ENCODE results near the gene NEIL1.

DNA sequence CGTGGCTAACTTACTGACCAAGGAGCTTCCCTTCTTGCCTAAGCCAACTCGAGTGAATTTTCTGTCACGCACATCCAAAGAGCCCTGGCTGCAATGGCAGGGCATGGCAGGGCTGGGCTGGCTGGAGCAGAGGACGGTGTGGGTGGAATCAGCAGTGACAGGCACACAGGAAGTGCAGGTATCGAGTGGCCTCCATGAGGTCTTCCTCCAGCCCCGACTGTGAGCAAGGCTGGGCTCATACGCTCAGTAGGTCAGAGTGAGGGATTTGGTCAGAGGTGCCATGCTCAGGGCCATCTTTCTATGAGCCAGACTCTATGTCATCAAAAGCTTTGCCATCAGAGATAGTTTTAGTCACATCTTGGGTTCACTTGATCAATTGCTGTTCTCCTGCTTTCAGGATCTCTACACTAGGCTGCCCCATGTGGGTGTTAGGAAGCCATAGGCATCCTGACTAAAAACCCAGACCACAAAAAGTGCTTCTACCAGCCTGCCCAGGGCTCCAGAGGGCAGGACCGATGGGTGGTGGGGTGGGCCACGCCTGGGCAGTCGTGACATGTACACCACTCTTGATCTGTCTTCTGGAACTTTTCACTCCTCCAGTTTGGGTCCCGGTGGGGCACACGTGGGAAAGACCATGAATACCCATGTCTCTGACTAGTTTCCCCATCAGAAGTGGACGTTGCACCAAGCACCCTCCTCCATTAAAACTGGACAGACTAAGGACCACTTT is 33.6 kb upstream of the NEIL1 start:
- no peak for TF ChIP-seq EP300 (IDR thresholded peaks at IDR 0.05; ENCODE audit: borderline replicate concordance in 1 of 2, control insufficient read depth in 1 of 2, low read depth in 2 of 2, low read length in 2 of 2)
- no peak for TF ChIP-seq RAD21 (IDR thresholded peaks at IDR 0.05; ENCODE audit: insufficient read depth, low read depth, low read length)
- TF ChIP-seq, protein P1, sequence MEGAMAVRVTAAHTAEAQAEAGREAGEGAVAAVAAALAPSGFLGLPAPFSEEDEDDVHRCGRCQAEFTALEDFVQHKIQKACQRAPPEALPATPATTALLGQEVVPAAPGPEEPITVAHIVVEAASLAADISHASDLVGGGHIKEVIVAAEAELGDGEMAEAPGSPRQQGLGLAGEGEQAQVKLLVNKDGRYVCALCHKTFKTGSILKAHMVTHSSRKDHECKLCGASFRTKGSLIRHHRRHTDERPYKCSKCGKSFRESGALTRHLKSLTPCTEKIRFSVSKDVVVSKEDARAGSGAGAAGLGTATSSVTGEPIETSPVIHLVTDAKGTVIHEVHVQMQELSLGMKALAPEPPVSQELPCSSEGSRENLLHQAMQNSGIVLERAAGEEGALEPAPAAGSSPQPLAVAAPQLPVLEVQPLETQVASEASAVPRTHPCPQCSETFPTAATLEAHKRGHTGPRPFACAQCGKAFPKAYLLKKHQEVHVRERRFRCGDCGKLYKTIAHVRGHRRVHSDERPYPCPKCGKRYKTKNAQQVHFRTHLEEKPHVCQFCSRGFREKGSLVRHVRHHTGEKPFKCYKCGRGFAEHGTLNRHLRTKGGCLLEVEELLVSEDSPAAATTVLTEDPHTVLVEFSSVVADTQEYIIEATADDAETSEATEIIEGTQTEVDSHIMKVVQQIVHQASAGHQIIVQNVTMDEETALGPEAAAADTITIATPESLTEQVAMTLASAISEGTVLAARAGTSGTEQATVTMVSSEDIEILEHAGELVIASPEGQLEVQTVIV (IDR thresholded peaks at IDR 0.05; ENCODE audit: borderline replicate concordance, partially characterized antibody): no peak
- TF ChIP-seq, protein P2, sequence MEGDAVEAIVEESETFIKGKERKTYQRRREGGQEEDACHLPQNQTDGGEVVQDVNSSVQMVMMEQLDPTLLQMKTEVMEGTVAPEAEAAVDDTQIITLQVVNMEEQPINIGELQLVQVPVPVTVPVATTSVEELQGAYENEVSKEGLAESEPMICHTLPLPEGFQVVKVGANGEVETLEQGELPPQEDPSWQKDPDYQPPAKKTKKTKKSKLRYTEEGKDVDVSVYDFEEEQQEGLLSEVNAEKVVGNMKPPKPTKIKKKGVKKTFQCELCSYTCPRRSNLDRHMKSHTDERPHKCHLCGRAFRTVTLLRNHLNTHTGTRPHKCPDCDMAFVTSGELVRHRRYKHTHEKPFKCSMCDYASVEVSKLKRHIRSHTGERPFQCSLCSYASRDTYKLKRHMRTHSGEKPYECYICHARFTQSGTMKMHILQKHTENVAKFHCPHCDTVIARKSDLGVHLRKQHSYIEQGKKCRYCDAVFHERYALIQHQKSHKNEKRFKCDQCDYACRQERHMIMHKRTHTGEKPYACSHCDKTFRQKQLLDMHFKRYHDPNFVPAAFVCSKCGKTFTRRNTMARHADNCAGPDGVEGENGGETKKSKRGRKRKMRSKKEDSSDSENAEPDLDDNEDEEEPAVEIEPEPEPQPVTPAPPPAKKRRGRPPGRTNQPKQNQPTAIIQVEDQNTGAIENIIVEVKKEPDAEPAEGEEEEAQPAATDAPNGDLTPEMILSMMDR (IDR thresholded peaks at IDR 0.05 in 2 of 3, conservative IDR thresholded peaks at IDR 0.05 in 1 of 3; ENCODE audit: control insufficient read depth in 2 of 3, extremely low read depth in 1 of 3, insufficient read depth in 1 of 3, low read depth in 3 of 3, low read length in 3 of 3): no peak
- TF ChIP-seq NRF1 (conservative IDR thresholded peaks at IDR 0.05; ENCODE audit: low read depth, low read length): no peak
- TF ChIP-seq, protein P3, sequence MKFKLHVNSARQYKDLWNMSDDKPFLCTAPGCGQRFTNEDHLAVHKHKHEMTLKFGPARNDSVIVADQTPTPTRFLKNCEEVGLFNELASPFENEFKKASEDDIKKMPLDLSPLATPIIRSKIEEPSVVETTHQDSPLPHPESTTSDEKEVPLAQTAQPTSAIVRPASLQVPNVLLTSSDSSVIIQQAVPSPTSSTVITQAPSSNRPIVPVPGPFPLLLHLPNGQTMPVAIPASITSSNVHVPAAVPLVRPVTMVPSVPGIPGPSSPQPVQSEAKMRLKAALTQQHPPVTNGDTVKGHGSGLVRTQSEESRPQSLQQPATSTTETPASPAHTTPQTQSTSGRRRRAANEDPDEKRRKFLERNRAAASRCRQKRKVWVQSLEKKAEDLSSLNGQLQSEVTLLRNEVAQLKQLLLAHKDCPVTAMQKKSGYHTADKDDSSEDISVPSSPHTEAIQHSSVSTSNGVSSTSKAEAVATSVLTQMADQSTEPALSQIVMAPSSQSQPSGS (IDR thresholded peaks at IDR 0.05; ENCODE audit: low read length): no peak
- no peak for TF ChIP-seq RELA (IDR thresholded peaks at IDR 0.05; ENCODE audit: borderline replicate concordance, partially characterized antibody)
- TF ChIP-seq NFIC (IDR thresholded peaks at IDR 0.05; ENCODE audit: low read depth, low read length): no peak
- no peak for TF ChIP-seq RCOR1 (conservative IDR thresholded peaks at IDR 0.05; ENCODE audit: low read depth, low read length)
- TF ChIP-seq EZH2 (IDR thresholded peaks at IDR 0.05; ENCODE audit: borderline replicate concordance, control insufficient read depth, low read depth, low read length): no peak
